Measurements from ENCODE around the gene FRK.
A peak's percentile ranks its signal among the peaks of the same experiment; 100 is the strongest.

The FRK gene

DNA sequence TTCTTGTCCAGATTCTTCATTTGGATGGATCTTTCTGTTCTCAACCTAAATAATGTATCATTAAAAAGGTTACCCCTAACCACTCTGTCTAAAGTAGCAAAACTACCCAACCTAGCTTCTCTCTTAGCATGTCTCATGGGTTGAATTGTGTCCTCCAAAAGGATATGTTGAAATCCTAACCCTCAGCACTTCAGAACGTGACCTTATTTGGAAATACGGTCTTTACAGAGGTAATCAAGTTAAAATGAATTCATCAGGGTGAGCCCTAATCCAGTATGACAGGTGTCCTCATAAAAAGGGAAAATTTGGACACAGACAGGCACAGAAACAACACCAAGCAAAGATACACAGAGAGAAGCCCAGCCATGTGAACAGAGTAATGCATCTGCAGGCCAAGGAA, 6.1 kb upstream of the FRK start:
- DNase-seq (ENCODE audit: low spot score) = no peak
- TF ChIP-seq, protein P1, sequence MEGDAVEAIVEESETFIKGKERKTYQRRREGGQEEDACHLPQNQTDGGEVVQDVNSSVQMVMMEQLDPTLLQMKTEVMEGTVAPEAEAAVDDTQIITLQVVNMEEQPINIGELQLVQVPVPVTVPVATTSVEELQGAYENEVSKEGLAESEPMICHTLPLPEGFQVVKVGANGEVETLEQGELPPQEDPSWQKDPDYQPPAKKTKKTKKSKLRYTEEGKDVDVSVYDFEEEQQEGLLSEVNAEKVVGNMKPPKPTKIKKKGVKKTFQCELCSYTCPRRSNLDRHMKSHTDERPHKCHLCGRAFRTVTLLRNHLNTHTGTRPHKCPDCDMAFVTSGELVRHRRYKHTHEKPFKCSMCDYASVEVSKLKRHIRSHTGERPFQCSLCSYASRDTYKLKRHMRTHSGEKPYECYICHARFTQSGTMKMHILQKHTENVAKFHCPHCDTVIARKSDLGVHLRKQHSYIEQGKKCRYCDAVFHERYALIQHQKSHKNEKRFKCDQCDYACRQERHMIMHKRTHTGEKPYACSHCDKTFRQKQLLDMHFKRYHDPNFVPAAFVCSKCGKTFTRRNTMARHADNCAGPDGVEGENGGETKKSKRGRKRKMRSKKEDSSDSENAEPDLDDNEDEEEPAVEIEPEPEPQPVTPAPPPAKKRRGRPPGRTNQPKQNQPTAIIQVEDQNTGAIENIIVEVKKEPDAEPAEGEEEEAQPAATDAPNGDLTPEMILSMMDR (IDR thresholded peaks at IDR 0.05; ENCODE audit: extremely low read depth, insufficient read depth, missing control alignments) = no peak
- in situ Hi-C loops (cut with MboI; ENCODE audit: low pct_unique_long_range_greater_than_20kb, low sequenced_read_pairs, unreplicated experiment) = no loop called here

DNA sequence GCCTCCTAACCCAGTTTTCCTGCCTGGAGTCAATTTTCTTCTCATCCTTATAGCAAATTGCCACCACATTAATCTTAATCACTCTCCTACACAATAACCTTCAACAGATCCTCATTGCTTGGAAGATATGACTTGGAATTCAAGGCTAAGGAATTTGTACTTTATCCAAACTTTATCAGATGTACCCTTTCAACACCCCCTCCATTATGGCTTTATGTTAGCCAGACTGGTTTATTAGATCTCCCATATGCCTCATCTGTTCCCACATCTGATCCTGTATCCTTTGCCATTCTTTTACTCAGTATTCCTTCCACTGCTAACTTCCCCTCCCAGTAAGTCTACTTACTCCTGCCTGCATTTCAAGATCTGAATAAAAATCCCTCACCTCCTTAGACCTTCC, 4.0 kb upstream of the FRK start:
- in situ Hi-C loops (cut with MboI; ENCODE audit: low pct_unique_long_range_greater_than_20kb, low sequenced_read_pairs, unreplicated experiment) = no loop called here
- DNase-seq (ENCODE audit: low spot score) = no peak
- TF ChIP-seq, protein P1 (IDR thresholded peaks at IDR 0.05; ENCODE audit: extremely low read depth, insufficient read depth, missing control alignments) = no peak

DNA sequence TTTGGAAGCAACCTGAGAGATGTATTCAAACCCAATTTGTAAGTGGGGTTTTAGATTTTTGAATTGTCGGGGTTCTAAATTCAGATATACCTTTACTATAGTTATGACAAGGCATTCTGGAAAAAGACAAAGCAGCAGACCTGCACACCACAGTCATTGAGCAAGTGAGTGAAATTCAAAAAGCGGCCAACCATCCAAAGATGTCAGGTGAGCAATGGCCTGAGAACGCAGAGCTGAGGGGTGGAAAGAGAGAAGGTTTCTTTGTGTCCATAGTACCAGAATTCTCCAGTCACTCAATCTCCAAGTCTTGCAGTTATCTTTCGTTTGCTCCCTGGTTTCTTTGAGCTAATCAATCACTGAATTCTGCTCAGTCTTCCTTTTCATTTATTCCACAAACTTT, 1.8 kb upstream of the FRK start:
- in situ Hi-C loops (cut with MboI; ENCODE audit: low pct_unique_long_range_greater_than_20kb, low sequenced_read_pairs, unreplicated experiment) = no loop called here
- TF ChIP-seq, protein P1 (IDR thresholded peaks at IDR 0.05; ENCODE audit: extremely low read depth, insufficient read depth, missing control alignments) = no peak
- DNase-seq (ENCODE audit: low spot score) = no peak

DNA sequence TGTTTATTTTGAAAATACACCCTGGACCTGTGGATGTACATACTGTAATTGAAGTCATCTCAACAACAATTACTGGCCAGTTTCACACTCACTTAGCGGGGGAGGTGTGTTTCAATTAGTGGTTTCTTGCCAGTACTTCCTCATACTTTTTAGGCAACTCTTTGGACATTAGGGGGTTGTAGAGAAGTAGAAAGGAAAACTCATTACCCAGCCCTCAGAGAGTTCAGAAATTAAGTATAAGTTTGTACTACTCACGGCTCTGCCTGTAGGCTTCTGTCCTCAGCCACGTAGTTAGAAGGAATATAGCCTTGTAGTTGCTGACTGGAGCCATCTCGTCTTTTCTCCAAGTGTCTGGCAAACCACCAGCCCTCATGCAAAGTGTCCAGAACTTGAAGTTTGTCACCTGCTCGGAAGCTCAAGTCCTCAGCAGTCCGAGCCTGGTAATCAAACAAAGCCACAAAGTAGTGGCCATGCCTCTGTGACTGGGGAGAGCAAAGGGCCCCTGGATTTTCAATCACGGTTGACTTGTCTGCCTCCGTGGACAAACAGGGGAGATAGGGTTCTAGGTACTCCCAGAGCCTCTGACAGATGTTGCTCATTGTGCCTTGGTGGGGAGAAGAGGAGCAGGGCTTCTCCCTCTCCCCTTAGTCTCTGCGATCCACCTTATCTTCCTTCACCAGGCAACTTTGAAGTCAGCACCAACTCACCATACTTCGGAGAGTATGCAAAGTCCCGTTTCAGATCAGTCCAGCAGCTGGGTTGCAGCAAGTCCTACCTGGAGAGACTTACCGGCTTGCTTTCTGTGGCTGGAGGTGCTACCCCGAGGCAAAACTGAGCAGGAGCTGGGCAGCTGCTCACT, 749 bp downstream of the FRK start:
- TF ChIP-seq, protein P1 (IDR thresholded peaks at IDR 0.05; ENCODE audit: extremely low read depth, insufficient read depth, missing control alignments) = no peak
- in situ Hi-C loops (cut with MboI; ENCODE audit: low pct_unique_long_range_greater_than_20kb, low sequenced_read_pairs, unreplicated experiment) = no loop called here

DNA sequence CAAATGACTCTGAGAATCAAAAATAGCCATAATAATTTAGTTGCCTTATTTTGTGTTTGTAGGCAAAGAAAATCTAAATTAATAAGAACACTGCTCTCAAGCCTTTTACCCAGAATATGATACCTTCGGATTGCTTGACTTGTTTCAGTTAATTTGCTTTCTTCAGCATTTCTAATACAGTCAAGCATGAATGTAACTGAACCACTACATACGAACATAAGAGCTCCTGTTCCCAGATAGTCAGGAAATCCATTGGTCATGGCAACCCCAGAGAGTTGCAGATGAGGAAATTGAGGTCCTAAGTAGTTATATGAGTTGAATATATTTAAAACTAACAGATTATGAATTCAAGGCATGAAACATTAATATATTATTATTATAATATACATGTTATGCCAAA, 2.9 kb downstream of the FRK start:
- DNase-seq (ENCODE audit: low spot score) = no peak
- TF ChIP-seq, protein P1 (IDR thresholded peaks at IDR 0.05; ENCODE audit: extremely low read depth, insufficient read depth, missing control alignments) = no peak
- in situ Hi-C loops (cut with MboI; ENCODE audit: low pct_unique_long_range_greater_than_20kb, low sequenced_read_pairs, unreplicated experiment) = no loop called here

More for the DNA sequence above, 749 bp downstream of the FRK start:
- peak; percentile 9 for DNase-seq (ENCODE audit: low spot score)

DNA sequence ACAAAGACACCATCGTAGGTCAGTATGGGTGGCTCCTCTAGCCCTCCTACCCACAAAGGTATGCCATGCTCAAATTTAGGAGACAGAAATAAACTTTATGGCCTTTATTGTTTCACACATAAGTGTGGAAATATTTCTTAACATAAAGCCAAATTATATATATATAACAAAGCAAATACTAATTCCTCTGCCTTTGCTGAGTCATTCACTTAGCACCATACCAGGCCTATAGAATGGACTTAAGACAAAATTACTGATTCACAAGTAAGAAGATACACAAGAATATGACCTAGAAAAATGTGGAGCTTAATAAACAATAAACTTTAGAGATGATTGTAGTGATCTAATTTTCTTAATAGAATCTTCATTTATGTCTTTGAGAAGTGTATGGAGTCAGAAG, 5.2 kb downstream of the FRK start:
- TF ChIP-seq, protein P1 (IDR thresholded peaks at IDR 0.05; ENCODE audit: extremely low read depth, insufficient read depth, missing control alignments) = no peak
- no peak for DNase-seq (ENCODE audit: low spot score)
- in situ Hi-C loops (cut with MboI; ENCODE audit: low pct_unique_long_range_greater_than_20kb, low sequenced_read_pairs, unreplicated experiment) = no loop called here

Data from GM13977 (cell line).